GM12865 (cell line): ENCODE results near the gene A3GALT2.

Experiments used
- DNase-seq: peaks from one replicate; pipeline ENCODE4 v3.0.0; 2010; ENCODE audit warnings: low read depth
- H3K4me3 ChIP-seq: 2 replicates; pipeline ENCODE4 v1.5.1; 2011; ENCODE audit warnings: mild to moderate bottlenecking, low read depth, low read length, control low read depth
- CTCF ChIP-seq: IDR thresholded peaks from 2 replicates; pipeline ENCODE4 v1.5.1; 2011; ENCODE audit warnings: low read length, control low read depth, low read depth, inconsistent platforms; ENCODE audit not compliant: insufficient read depth; ENCODE audit errors: missing control alignments

The A3GALT2 gene

GRCh38 chr1:33274446-33274845 is 46.5 kb downstream of the A3GALT2 start:
- TF ChIP-seq CTCF = no peak
- DNase-seq = peak; percentile 26
- H3K4me3 ChIP-seq = no peak overlapping the region

DNA sequence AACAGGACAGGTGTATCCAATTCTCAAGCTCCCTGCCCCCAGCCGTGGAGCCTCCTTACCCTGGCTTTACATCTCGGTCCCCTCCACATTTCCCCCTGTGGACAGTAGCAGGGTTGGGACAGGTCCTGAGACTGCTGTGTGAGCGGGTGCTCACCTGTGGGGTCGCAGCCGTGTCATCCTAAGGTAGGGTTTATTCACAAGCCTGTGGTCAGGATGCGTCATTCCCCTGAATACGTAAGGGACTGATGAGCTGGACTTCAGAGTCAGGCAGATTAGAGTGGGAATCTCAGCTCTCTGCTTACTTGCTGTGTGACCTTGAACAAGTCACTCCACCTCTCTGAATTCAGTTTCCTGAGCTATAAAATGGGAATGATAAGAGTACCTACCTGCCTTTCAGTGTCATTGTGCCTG is 46.9 kb downstream of the A3GALT2 start:
- no peak for DNase-seq
- TF ChIP-seq CTCF = no peak
- no peak overlapping the region for H3K4me3 ChIP-seq

DNA sequence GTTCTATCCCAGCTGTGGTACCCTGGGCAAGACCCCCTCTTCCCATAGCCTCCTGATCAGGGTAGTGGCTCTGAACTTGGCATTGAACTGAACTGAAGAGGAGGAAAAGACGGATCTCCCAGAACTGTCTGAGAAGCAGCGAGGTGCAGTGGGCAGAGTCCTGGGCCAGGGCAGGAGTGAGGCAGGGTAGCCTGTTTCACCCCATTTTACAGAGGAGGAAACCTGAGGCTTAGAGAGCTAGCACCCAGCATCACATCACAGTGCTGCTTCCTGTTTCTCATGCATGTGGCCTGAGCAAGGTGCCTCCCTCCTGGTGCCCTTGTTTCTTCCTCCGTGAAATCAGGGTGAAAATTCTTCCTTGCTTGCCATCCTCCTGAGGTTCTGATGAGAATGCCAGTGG is 47.5 kb downstream of the A3GALT2 start:
- H3K4me3 ChIP-seq = no peak overlapping the region
- no peak for DNase-seq
- TF ChIP-seq CTCF = no peak

- H3K4me3 ChIP-seq = no peak overlapping the region
- no peak for TF ChIP-seq CTCF
Observed at GRCh38 chr1:33272930-33273329, 48.0 kb downstream of the A3GALT2 start.

GRCh38 chr1:33272509-33272908 is 48.4 kb downstream of the A3GALT2 start:
- no peak overlapping the region for H3K4me3 ChIP-seq
- DNase-seq = no peak
- TF ChIP-seq CTCF = no peak

More at GRCh38 chr1:33272930-33273329, 48.0 kb downstream of the A3GALT2 start:
- no peak for DNase-seq

GRCh38 chr1:33271666-33272505 is 49.0 kb downstream of the A3GALT2 start:
- H3K4me3 ChIP-seq = no peak overlapping the region
- DNase-seq = no peak
- TF ChIP-seq CTCF = no peak
